Gastroesophageal sphincter (tissue), 3 donors: ENCODE results near the gene TECPR2.

Experiments used
- EP300 ChIP-seq: sonication (generic); formaldehyde crosslinking; IDR thresholded peaks from one replicate; pipeline ENCODE4 v1.6.1; 2017; ENCODE audit warnings: antibody characterized with exemption, mild to moderate bottlenecking
- POLR2A ChIP-seq, 2 donors: fragments of 450-650 bp; IDR thresholded peaks; one replicate each; pipeline ENCODE4 v1.6.1; 2017; ENCODE audit warnings: antibody characterized with exemption in 2 of 2, mild to moderate bottlenecking in 2 of 2, moderate library complexity in 1 of 2
- TF ChIP-seq, protein P1 (sequence below), 4 experiments: fragments of 200-600 bp in 2 of 4; fragments of 450-650 bp in 2 of 4; sonication (generic) in 1 of 4; IDR thresholded peaks; one replicate each; pipeline ENCODE4 v1.5.1; 2017 to 2019; ENCODE audit warnings: antibody characterized with exemption in 4 of 4, mild to moderate bottlenecking in 2 of 4, moderate library complexity in 2 of 4

DNA sequence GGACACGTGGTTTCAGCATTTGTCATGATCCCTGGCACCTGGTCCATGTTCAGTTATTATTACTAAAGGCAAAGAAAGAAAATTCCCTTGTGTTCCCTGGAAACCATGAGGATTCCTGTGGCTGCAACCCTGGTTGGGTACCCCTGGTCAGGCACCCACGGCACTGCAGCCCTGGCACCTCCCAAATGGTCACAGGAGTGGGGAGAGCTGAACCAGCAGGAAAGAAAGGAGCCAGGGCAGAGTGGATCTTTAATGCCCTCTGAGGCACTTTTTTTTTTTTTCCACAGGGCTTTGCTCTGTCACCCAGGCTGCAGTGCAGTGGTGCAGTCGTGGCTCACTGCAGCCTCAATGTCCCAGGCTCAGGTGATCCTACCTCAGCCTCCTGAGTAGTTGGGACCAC is 17.5 kb upstream of the TECPR2 start:
- TF ChIP-seq, protein P1, sequence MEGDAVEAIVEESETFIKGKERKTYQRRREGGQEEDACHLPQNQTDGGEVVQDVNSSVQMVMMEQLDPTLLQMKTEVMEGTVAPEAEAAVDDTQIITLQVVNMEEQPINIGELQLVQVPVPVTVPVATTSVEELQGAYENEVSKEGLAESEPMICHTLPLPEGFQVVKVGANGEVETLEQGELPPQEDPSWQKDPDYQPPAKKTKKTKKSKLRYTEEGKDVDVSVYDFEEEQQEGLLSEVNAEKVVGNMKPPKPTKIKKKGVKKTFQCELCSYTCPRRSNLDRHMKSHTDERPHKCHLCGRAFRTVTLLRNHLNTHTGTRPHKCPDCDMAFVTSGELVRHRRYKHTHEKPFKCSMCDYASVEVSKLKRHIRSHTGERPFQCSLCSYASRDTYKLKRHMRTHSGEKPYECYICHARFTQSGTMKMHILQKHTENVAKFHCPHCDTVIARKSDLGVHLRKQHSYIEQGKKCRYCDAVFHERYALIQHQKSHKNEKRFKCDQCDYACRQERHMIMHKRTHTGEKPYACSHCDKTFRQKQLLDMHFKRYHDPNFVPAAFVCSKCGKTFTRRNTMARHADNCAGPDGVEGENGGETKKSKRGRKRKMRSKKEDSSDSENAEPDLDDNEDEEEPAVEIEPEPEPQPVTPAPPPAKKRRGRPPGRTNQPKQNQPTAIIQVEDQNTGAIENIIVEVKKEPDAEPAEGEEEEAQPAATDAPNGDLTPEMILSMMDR (IDR thresholded peaks at IDR 0.05), result no peak
- TF ChIP-seq EP300 (no peak), POLR2A (IDR thresholded peaks at IDR 0.05) (no peak)
